NCI-H2196 treated with DMSO at 0.1 percent for 48 hours (cell line): ENCODE measurements around the gene NCOR1.
"Not testable (repeated sequence)": the region's sequence is repeated elsewhere in the genome, so short reads cannot be mapped to it uniquely, and the experiment has no call there.

Experiments
- DNase-seq: peaks from one replicate; lab custom pipeline; 2025; ENCODE audit not compliant: unreplicated experiment; lab: John Stamatoyannopoulos, UW

The NCOR1 gene

DNA sequence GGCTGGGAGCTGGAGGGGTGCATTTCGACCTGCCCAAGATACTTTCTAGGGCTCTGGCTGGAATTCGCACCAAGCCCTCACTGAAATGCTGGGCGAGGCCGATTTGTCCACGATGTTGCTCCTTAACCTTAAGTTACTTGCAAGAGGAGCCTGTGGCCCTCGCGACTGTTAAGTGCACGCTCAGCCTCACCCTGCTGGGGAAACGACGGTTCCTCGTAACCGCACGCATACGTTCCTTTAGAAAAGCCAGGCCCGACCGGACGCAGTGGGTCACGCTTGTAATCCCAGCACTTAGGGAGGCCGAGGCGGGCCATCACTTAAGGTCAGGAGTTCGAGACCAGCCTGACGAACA lies 607 bp upstream of the NCOR1 start:
- DNase-seq = no peak

DNA sequence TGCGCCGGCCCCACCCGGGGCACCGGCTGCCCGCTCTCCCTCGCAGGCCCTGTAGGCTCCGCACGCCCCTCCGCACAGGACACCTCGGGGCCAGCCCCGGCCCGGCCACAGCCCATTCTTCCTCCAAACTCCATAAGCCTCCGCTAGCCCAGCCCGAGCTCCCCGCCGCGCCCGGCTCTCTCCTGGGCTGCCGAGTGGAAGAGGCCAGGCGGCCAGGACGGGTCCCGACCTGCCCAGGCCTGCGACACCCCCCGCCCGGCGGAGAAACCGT lies 397 bp downstream of the NCOR1 start:
- DNase-seq = no peak

DNA sequence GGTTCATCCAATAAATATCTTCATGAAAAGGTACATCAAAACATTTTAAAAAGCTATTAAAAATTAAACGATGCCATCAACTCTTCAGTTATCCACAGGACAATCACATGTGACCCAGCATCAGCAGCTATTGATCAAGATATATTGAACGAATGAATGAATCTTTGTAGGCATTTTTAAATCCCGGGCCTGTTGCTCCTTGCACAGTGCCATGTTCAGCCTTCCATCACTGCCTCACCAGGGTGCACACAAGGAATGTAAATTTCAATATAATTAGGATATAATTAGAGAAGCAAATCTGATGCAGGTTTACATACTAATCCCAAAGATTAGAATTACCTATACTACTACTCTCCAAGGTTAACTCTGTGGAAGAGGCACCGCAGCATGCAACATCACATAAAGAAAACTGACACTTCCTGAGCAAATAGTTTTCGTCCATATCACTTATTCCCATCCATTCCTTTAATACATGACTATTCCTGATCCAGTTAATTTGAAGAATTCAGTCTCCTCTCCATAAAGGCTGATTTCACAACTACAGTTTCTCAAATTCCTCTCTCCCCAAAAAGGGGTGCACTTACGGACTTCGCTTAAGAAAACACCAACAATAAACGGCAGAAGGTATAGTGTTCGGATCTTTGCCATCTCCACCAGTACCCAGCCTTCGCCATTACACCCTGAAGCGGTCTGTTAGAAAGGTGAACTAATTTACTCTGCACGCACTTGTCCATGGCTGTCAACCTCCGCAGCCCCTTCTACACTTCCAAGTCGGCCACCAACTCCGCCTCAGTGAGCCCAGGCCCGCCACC lies 938 bp downstream of the NCOR1 start:
- DNase-seq = no peak

DNA sequence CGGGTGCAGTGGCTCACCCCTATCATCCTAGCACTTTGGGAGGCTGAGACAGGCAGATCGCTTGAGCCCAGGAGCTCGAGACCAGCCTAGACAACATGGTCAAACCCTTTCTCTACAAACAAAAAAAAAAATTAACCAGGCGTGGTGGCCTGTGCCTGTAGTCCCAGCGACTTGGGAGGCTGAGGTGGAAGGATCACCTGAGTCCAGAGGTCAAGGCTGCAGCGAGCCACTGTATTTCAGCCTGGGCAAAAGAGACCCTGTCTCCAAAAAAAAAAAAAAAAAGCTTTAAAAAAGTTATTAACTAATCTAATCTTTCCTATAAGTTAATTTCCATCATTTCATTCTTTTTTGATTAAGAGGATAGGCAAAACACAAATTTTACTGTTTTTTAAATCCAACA lies 2.5 kb downstream of the NCOR1 start:
- no peak for DNase-seq

DNA sequence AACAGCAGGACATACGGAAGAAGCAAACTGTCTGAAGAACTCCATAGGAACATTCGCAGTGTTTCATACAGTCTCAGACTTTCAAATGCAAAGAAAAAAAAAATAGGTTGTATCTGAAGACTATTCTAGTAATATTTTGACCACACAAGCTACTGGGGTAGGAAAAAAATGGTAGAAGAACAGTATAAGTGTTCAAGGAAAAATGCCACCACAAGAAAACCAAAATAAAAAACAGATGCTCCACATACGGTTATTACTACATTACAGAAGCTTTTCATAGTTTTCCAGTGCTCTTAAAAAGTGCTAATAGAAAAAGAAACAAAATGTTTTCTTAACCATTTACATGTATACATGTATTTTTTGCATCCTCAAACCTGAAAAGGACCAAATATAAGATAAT lies 3.7 kb downstream of the NCOR1 start:
- DNase-seq = no peak

DNA sequence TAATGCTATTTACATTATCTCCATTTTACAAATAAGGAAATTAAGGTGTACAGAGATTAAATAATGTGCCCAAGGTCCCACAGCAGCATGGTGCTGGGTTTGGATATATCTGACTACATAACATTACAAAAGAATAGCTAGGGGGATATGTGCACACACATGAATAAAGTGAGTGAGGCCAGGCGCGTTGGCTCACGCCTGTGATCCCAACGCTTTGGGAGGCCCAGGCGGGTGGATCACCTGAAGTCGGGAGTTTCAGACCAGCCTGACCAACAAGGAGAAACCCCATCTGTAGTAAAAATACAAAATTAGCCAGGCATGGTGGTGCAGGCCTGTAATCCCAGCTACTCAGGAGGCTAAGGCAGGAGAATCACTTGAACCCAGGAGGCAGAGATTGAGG lies 10.6 kb downstream of the NCOR1 start:
- not testable (repeated sequence) for DNase-seq

- DNase-seq = not testable (repeated sequence)
Observed at GRCh38 chr17:16202554-16203500, 12.5 kb downstream of the NCOR1 start.

DNA sequence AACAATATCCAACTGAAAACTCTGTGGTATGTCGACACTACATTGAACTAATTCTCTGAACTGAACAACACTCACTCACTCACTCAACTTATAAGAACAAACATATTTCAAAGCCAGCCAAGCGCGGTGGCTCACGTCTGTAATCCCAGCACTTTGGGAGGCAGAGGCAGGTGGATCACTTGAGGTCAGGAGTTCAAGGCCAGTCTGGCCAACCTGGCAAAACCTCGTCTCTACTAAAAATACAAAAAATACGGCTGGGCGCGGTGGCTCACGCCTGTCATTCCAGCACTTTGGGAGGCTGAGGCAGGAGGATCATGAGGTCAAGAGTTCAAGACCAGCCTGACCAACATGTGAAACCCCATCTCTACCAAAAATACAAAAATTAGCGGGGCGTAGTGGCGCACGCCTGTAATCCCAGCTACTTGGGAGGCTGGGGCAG lies 13.6 kb downstream of the NCOR1 start:
- not testable (repeated sequence) for DNase-seq

GRCh38 chr17:16199093-16199492 lies 16.2 kb downstream of the NCOR1 start:
- DNase-seq = no peak

DNA sequence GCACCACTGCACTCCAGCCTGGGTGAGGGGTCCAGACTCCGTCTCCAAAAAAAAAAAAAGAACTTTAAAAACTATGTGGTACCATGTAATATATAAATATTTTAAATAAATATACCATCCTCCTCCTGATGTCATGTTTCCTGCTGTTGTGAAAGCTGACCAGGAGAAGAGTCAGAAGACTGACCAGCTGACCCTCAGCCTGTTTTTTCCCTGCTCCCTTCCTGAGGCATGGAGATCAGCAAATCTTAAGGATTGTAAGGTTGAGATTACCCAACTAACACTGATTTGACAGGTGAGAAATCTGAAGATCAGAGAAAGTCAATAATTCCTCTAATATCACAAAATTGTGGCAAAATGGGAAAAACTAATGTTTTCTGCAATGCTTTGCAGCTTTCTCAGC lies 18.1 kb downstream of the NCOR1 start:
- no peak for DNase-seq

- not testable (repeated sequence) for DNase-seq
Observed at GRCh38 chr17:16194307-16194835, 21.0 kb downstream of the NCOR1 start.

DNA sequence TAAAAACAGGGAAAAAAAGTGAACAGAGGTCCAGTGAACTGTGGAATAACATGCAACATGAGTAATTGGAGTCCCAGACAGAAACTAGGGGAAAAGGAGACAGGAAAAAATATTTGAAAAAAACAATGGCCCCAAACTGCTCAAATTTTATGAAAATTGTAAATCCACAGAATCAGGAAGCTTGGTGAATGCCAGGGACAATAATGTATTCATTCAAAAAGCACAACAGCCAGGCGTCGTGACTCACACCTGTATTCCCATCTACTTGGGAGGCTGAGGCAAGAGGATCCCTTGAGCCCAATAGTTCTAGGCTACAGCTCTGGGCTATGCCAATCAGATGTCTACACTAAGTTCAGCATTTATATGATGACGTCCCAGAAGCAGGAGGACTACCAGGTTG lies 23.7 kb downstream of the NCOR1 start:
- DNase-seq = no peak

- no peak for DNase-seq
Observed at GRCh38 chr17:16190703-16191360, 24.5 kb downstream of the NCOR1 start.

GRCh38 chr17:16189791-16190348 lies 25.5 kb downstream of the NCOR1 start:
- no peak for DNase-seq

DNA sequence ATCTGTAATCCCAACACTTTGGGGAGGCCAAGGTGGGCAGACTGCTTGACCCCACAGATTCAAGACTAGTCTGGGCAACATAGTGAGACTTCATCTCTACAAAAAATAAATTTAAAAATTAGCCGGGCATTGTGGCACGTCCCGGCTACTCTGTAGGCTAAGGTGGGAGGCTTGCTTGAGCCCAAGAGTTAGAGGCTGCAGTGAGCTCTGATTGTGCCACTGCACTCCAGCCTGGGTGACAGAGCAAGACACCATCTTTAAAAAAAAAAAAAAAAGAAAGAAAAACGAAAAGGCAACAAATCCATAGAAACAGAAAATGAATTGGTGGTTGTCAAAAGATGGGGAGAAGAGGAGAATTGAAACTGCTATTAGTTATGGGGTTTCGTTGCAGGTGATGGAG lies 27.7 kb downstream of the NCOR1 start:
- no peak for DNase-seq

DNA sequence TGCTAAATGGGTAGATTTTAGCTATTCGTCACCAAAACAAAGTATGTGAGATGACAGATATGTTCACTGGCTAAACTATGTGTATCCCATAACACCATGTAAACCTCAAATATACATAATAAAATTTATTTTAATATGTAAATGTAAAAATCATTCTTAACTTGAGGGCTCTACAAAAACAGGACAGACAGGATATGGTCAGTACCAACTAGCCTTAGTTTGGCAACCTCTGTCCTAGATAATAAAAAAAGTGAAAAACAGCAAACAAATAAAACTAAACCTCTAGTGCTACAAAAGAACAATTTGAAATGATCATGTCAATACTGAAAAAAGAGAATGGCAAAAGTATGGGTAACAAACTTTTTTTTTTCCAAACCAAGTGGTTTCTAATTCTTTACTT lies 33.8 kb downstream of the NCOR1 start:
- no peak for DNase-seq

- DNase-seq = no peak
Observed at GRCh38 chr17:16178836-16179235, 36.5 kb downstream of the NCOR1 start.

DNA sequence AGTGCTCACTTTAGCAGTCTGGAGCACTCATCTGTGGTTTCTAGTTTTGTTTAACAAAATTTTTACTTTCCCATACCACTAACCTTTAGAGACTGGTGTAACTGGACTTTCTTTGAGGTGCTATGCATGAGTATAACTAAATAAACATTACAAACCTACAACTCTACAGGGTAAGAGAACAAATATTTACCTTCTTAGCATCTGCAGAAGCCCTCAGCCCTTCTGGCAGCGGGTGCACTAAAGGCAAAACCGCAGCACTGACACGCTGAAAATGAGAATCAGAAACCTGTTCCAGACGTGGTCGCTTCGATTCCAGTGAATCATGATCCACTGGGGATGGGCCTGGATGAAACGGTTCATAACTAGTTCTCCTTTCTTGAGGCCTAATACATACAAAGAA lies 43.7 kb downstream of the NCOR1 start:
- peak; percentile 2 for DNase-seq

DNA sequence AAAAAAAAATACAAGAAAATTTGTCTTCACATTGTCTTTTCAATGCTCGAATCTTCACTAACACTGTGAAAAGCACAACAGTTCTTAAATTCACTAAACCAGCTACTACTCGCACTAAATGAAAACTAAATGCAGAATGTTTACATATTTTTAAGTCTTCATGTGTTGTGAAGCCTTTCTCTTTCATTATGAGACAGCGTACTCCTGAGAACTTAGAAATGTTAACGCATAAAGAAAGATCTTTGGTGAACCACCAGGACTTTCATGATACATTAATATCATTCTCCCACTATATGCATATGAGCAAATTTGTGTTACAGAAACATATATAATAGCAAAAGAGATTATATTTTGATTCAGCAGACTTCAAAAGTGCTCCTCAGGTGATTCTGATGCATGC lies 48.6 kb downstream of the NCOR1 start:
- not testable (repeated sequence) for DNase-seq

GRCh38 chr17:16158714-16159113 lies 56.6 kb downstream of the NCOR1 start:
- no peak for DNase-seq

DNA sequence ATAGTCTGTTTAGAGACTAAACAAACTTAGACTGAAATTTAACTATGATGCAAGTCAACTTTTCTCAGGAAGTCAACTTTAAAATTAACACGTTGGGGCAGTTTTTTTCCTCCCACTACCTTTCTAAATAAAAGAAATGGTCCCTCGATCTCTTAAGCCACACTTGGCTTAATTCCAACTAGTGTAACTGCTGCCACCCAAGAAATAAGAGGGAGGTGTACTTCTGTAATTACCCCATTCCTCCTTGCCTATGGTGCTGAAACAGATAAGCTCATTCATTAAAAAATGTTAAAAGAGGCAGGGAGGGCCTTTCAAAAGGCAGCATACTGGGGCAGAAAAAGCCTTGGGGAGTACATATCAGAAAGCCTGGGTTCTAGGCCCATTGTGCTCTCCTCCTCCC lies 59.8 kb downstream of the NCOR1 start:
- no peak for DNase-seq
